Natural killer cell (primary cell): ENCODE measurements around the gene DNAJA1. TPM values are rescaled to one million over a fixed set of nuclear protein-coding genes. Genes with fewer than 3 reads are reported as not detected.
"Not testable (repeated sequence)": the region's sequence is repeated elsewhere in the genome, so short reads cannot be mapped to it uniquely, and the experiment has no call there.

Experiments used
- ATAC-seq, 3 donors: fragments of 150-1000 bp in 2 of 3; fragments of 200-7000 bp in 1 of 3; cut with Tn5 transposase; 1 replicate in 1 of 3; 2 replicates in 2 of 3; pipeline ENCODE4 v1.10.0; 2021; ENCODE audit warnings: mild to moderate bottlenecking in 2 of 3, moderate library complexity in 2 of 3
- DNase-seq, 2 donors: peaks; one replicate each; pipeline versions ENCODE4 v3.0.0 to v3.0.0-alpha.2; 2013 to 2021; ENCODE audit warnings: mixed read lengths in 1 of 2
- H3K27ac ChIP-seq: one replicate; pipeline ENCODE4 v1.5.1; 2013; ENCODE audit warnings: mild to moderate bottlenecking, low read length
- H3K27me3 ChIP-seq: one replicate; pipeline ENCODE4 v1.6.1; 2013; ENCODE audit warnings: low read length; ENCODE audit not compliant: control insufficient read depth, insufficient read depth
- H3K36me3 ChIP-seq: one replicate; pipeline ENCODE4 v1.6.1; 2013; ENCODE audit warnings: low read length; ENCODE audit not compliant: control insufficient read depth, insufficient read depth
- H3K4me1 ChIP-seq: one replicate; pipeline ENCODE4 v1.6.1; 2013; ENCODE audit warnings: low read length; ENCODE audit not compliant: control insufficient read depth, insufficient read depth
- H3K4me3 ChIP-seq: one replicate; pipeline ENCODE4 v1.5.1; 2013; ENCODE audit warnings: low read length
- H3K9me3 ChIP-seq: one replicate; pipeline ENCODE4 v1.6.1; 2013; ENCODE audit warnings: low read length; ENCODE audit not compliant: control insufficient read depth, insufficient read depth
- H3K27ac Mint-ChIP-seq, 2 donors: one replicate each; pipeline ENCODE4 v1.8.0; 2022; ENCODE audit warnings: mild to moderate bottlenecking in 2 of 2, mixed read lengths in 2 of 2, moderate library complexity in 1 of 2
- H3K27me3 Mint-ChIP-seq, 2 donors: one replicate each; pipeline ENCODE4 v1.8.0; 2022; ENCODE audit warnings: low read depth in 2 of 2, mixed read lengths in 2 of 2
- H3K36me3 Mint-ChIP-seq: one replicate; pipeline ENCODE4 v1.8.0; 2022; ENCODE audit warnings: mixed read lengths
- H3K4me1 Mint-ChIP-seq, 2 donors: one replicate each; pipeline ENCODE4 v1.8.0; 2022; ENCODE audit warnings: mixed read lengths in 2 of 2
- H3K4me3 Mint-ChIP-seq: one replicate; pipeline ENCODE4 v1.8.0; 2022; ENCODE audit warnings: mild to moderate bottlenecking, moderate library complexity, mixed read lengths
- H3K9me3 Mint-ChIP-seq, 2 donors: one replicate each; pipeline ENCODE4 v1.8.0; 2022; ENCODE audit warnings: mixed read lengths in 2 of 2
- CTCF ChIP-seq: fragments of 200-600 bp; IDR thresholded peaks from one replicate; pipeline ENCODE4 v1.8.0; 2022; ENCODE audit warnings: antibody characterized with exemption
- WGBS: methylation state at CpG from one replicate; pipeline ENCODE4 v1.1.7; 2013; ENCODE audit warnings: missing lambda C conversion rate; ENCODE audit not compliant: insufficient coverage; 5-methylcytosine and 5-hydroxymethylcytosine counted together
- intact Hi-C: fragments of 100-400 bp; cut with micrococcal nuclease; formaldehyde crosslinking; loops from one replicate; pipeline ENCODE4 v1.14.2; 2022
- total RNA-seq, 4 donors: library from RNA; stranded (reverse); fragments of 120-200 nt in 1 of 4; gene quantifications; one replicate each; pipeline versions ENCODE4 v1.2.3 to v1.2.4, GENCODE V29; 2013 to 2022

DNAJA1 gene
- total RNA-seq, 3 donors from 2014 or later (not counting 1 experiment from before 2014, with no cell fraction given) = 150 to 244 (median 192) TPM

GRCh38 chr9:33082538-33083326 is 57.7 kb downstream of the DNAJA1 start:
- no peak overlapping the region for H3K4me3 Mint-ChIP-seq
- 8% methylated on average over 6 of the region's 8 CpGs for WGBS
- peak overlapping the region; percentile 12 to 74 for H3K27ac Mint-ChIP-seq

GRCh38 chr9:33085672-33086071 is 60.6 kb downstream of the DNAJA1 start:
- H3K36me3 ChIP-seq, H3K27ac ChIP-seq, H3K4me3 Mint-ChIP-seq, H3K27me3 Mint-ChIP-seq, H3K4me3 ChIP-seq, H3K9me3 Mint-ChIP-seq, H3K27me3 ChIP-seq, intact Hi-C loops, H3K9me3 ChIP-seq, DNase-seq, ATAC-seq, H3K36me3 Mint-ChIP-seq, H3K27ac Mint-ChIP-seq: not testable (repeated sequence)
- peaks cover 21% of the 10 kb centered on the region for H3K4me1 ChIP-seq
- 88% methylated on average over 9 of the region's 9 CpGs for WGBS
- peaks cover 9 to 17% of the 10 kb centered on the region in 2 donors for H3K4me1 Mint-ChIP-seq

More at GRCh38 chr9:33082538-33083326, 57.7 kb downstream of the DNAJA1 start:
- Histone ChIP-seq H3K27ac (peak overlapping the region; percentile 61), H3K4me3 (no peak overlapping the region), H3K27me3 (no peaks in the 10 kb centered on the region), H3K36me3 (no peaks in the 10 kb centered on the region), H3K4me1 (peaks cover 21% of the 10 kb centered on the region), H3K9me3 (no peaks in the 10 kb centered on the region)
- intact Hi-C loops = no loop called here
- Mint-ChIP-seq H3K36me3 (no peaks in the 10 kb centered on the region), H3K27me3 (peaks cover 0 to 3% of the 10 kb centered on the region in 2 donors), H3K9me3 (no peaks in the 10 kb centered on the region), H3K4me1 (peaks cover 9 to 17% of the 10 kb centered on the region in 2 donors)
- no peak for DNase-seq
- ATAC-seq = peak in 1 of 3 donors; percentile 30
- no peak for TF ChIP-seq CTCF

Other genes with a start within 250 kb of the DNAJA1 start
- not detected for gene TMEM215, start 241.7 kb upstream of the DNAJA1 start, total RNA-seq
- 10 to 100 TPM; 23.0 to 25.9 (median 24.5) TPM for gene APTX, start 23.6 kb upstream of the DNAJA1 start, total RNA-seq
- 10 to 100 TPM; 21.9 to 23.2 (median 22.1) TPM for gene SMU1, start 51.4 kb downstream of the DNAJA1 start, total RNA-seq
- gene B4GALT1, start 142.1 kb downstream of the DNAJA1 start, total RNA-seq = 100 to 1,000 TPM; 122 to 143 (median 128) TPM
- gene SPINK4, start 214.9 kb downstream of the DNAJA1 start, total RNA-seq = not detected
- 100 to 1,000 TPM in 1 of 3 donors, 10 to 100 TPM in 2; 83.4 to 102 (median 93.4) TPM for gene BAG1, start 239.4 kb downstream of the DNAJA1 start, total RNA-seq
- 10 to 100 TPM; 21.3 to 24.5 (median 24.0) TPM for gene CHMP5, start 239.8 kb downstream of the DNAJA1 start, total RNA-seq